WTC11 (cell line): ENCODE results near the gene CEBPG.

Source experiments
- E2F1 ChIP-seq: sonication (generic); formaldehyde crosslinking; IDR thresholded peaks from 2 replicates; pipeline ENCODE4 v1.8.0; 2022; ENCODE audit warnings: mild to moderate bottlenecking, missing genetic modification reagents
- ESRRA ChIP-seq: sonication (generic); formaldehyde crosslinking; IDR thresholded peaks from 2 replicates; pipeline ENCODE4 v1.8.1; 2022; ENCODE audit warnings: mild to moderate bottlenecking, missing genetic modification reagents, borderline replicate concordance
- FOXK1 ChIP-seq: sonication (generic); formaldehyde crosslinking; IDR thresholded peaks from 2 replicates; pipeline ENCODE4 v1.8.0; 2022; ENCODE audit warnings: mild to moderate bottlenecking, moderate library complexity, missing genetic modification reagents
- FOXP1 ChIP-seq: sonication (generic); formaldehyde crosslinking; IDR thresholded peaks from 2 replicates; pipeline ENCODE4 v1.8.0; 2022; ENCODE audit warnings: missing genetic modification reagents, mild to moderate bottlenecking, moderate library complexity, borderline replicate concordance
- KAT7 ChIP-seq: sonication (generic); formaldehyde crosslinking; IDR thresholded peaks from 2 replicates; pipeline ENCODE4 v1.8.1; 2023; ENCODE audit warnings: missing genetic modification reagents, mild to moderate bottlenecking, borderline replicate concordance
- NFE2L1 ChIP-seq: sonication (generic); formaldehyde crosslinking; IDR thresholded peaks from 2 replicates; pipeline ENCODE4 v1.8.1; 2023; ENCODE audit warnings: missing genetic modification reagents
- NR3C1 ChIP-seq: sonication (generic); formaldehyde crosslinking; conservative IDR thresholded peaks from 2 replicates; pipeline ENCODE4 v1.8.1; 2023; ENCODE audit warnings: low read depth, mild to moderate bottlenecking, missing genetic modification reagents
- SP1 ChIP-seq: sonication (generic); formaldehyde crosslinking; conservative IDR thresholded peaks from 2 replicates; pipeline ENCODE4 v1.8.1; 2022; ENCODE audit warnings: missing genetic modification reagents
- TCF7 ChIP-seq: sonication (generic); formaldehyde crosslinking; IDR thresholded peaks from 2 replicates; pipeline ENCODE4 v1.8.0; 2022; ENCODE audit warnings: mild to moderate bottlenecking, low read depth, missing genetic modification reagents, moderate library complexity
- ZNF263 ChIP-seq: sonication (generic); formaldehyde crosslinking; IDR thresholded peaks from 2 replicates; pipeline ENCODE4 v1.8.1; 2022; ENCODE audit warnings: low read depth, mild to moderate bottlenecking, moderate library complexity, missing genetic modification reagents
- TF ChIP-seq, protein P1 (sequence below): fragments of 200-600 bp; IDR thresholded peaks from 2 replicates; pipeline ENCODE4 v1.8.0; 2022; ENCODE audit warnings: antibody characterized with exemption
- TF ChIP-seq, protein P2 (sequence below): fragments of 250-450 bp; sonication (Bioruptor Pico); IDR thresholded peaks from 2 replicates; pipeline ENCODE4 v2.1.2; 2022; ENCODE audit warnings: mild to moderate bottlenecking, moderate library complexity
- TF ChIP-seq, protein P3 (sequence below): sonication (generic); formaldehyde crosslinking; conservative IDR thresholded peaks from 2 replicates; pipeline ENCODE4 v1.8.1; 2022; ENCODE audit warnings: mild to moderate bottlenecking, missing genetic modification reagents

DNA sequence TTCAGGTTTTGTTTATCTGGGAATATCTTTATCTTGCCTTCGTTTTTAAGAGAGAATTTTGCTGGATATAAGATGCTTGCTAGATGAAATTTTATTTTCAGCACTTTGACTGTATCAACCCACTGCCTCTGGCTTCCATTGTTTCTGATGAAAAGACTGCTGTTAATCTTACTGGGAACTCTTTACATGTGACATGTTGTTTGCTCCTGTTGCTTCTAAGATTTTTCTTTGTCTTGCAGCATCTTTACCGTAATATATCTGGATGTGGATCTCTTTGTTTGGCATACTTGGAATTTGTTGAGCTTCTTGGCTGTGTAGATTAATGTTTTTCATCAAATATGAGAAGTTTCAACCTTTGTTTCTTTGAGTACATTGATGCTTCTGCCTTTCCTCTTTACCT lies 18.0 kb upstream of the CEBPG start:
- no peak for TF ChIP-seq FOXP1 (CRISPR knock-in tag)
- TF ChIP-seq, protein P1, sequence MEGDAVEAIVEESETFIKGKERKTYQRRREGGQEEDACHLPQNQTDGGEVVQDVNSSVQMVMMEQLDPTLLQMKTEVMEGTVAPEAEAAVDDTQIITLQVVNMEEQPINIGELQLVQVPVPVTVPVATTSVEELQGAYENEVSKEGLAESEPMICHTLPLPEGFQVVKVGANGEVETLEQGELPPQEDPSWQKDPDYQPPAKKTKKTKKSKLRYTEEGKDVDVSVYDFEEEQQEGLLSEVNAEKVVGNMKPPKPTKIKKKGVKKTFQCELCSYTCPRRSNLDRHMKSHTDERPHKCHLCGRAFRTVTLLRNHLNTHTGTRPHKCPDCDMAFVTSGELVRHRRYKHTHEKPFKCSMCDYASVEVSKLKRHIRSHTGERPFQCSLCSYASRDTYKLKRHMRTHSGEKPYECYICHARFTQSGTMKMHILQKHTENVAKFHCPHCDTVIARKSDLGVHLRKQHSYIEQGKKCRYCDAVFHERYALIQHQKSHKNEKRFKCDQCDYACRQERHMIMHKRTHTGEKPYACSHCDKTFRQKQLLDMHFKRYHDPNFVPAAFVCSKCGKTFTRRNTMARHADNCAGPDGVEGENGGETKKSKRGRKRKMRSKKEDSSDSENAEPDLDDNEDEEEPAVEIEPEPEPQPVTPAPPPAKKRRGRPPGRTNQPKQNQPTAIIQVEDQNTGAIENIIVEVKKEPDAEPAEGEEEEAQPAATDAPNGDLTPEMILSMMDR: no peak
- no peak for TF ChIP-seq TCF7 (CRISPR knock-in tag)
- TF ChIP-seq, protein P2, sequence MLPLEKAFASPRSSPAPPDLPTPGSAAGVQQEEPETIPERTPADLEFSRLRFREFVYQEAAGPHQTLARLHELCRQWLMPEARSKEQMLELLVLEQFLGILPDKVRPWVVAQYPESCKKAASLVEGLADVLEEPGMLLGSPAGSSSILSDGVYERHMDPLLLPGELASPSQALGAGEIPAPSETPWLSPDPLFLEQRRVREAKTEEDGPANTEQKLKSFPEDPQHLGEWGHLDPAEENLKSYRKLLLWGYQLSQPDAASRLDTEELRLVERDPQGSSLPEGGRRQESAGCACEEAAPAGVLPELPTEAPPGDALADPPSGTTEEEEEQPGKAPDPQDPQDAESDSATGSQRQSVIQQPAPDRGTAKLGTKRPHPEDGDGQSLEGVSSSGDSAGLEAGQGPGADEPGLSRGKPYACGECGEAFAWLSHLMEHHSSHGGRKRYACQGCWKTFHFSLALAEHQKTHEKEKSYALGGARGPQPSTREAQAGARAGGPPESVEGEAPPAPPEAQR: no peak
- no peak for TF ChIP-seq KAT7 (CRISPR knock-in tag)
- no peak for TF ChIP-seq SP1 (CRISPR knock-in tag)
- no peak for TF ChIP-seq ZNF263 (CRISPR knock-in tag)
- TF ChIP-seq, protein P3, sequence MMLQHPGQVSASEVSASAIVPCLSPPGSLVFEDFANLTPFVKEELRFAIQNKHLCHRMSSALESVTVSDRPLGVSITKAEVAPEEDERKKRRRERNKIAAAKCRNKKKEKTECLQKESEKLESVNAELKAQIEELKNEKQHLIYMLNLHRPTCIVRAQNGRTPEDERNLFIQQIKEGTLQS (CRISPR knock-in tag): no peak
- TF ChIP-seq NR3C1 (CRISPR knock-in tag): no peak
- no peak for TF ChIP-seq ESRRA (CRISPR knock-in tag)
- TF ChIP-seq NFE2L1 (CRISPR knock-in tag): no peak
- TF ChIP-seq E2F1 (CRISPR knock-in tag): no peak
- TF ChIP-seq FOXK1 (CRISPR knock-in tag): no peak
